Lung (tissue), 12 donors: ENCODE data around the gene TCF25. TPM values are rescaled to one million over a fixed set of nuclear protein-coding genes. Genes with fewer than 3 reads are reported as not detected.

Experiments used
- ATAC-seq: fragments of 200-7000 bp; cut with Tn5 transposase; one replicate; pipeline ENCODE4 v1.9.1; 2020; ENCODE audit warnings: moderate number of reproducible peaks; ENCODE audit not compliant: insufficient read depth, low FRiP score
- DNase-seq, 3 donors: peaks; one replicate each; pipeline ENCODE4 v3.0.0-alpha.2; 2013 to 2017
- H3K27ac ChIP-seq, 2 donors: one replicate each; pipeline ENCODE4 v1.5.1; 2013; ENCODE audit warnings: mild to moderate bottlenecking in 2 of 2, moderate library complexity in 2 of 2, control low read depth in 1 of 2, inconsistent platforms in 1 of 2, low read depth in 1 of 2, low read length in 1 of 2
- H3K27me3 ChIP-seq, 3 donors: one replicate each; pipeline ENCODE4 v1.5.1; 2013; ENCODE audit warnings: low read length in 2 of 3; ENCODE audit not compliant: control insufficient read depth in 3 of 3, insufficient read depth in 3 of 3
- H3K36me3 ChIP-seq, 4 donors: one replicate each; pipeline ENCODE4 v1.5.1; 2013; ENCODE audit warnings: low read length in 4 of 4, mild to moderate bottlenecking in 1 of 4, moderate library complexity in 1 of 4; ENCODE audit not compliant: control insufficient read depth in 4 of 4, insufficient read depth in 4 of 4
- H3K4me1 ChIP-seq, 5 donors: one replicate each; pipeline ENCODE4 v1.5.1; 2013; ENCODE audit warnings: low read length in 5 of 5, mild to moderate bottlenecking in 2 of 5, moderate library complexity in 1 of 5; ENCODE audit not compliant: control insufficient read depth in 5 of 5, insufficient read depth in 5 of 5
- H3K4me3 ChIP-seq: one replicate; pipeline ENCODE4 v1.5.1; 2013; ENCODE audit warnings: mild to moderate bottlenecking, control low read depth, moderate library complexity
- H3K9ac ChIP-seq, 2 donors: one replicate each; pipeline ENCODE4 v1.5.1; 2013; ENCODE audit warnings: low read length in 2 of 2, control low read depth in 1 of 2; ENCODE audit not compliant: insufficient read depth in 1 of 2
- H3K9me3 ChIP-seq, 4 donors: one replicate each; pipeline ENCODE4 v1.5.1; 2013; ENCODE audit warnings: low read length in 3 of 4, mild to moderate bottlenecking in 1 of 4, moderate library complexity in 1 of 4; ENCODE audit not compliant: control insufficient read depth in 4 of 4, insufficient read depth in 3 of 4
- WGBS, 2 donors: extraction: QIAGEN DNeasy Blood & Tissue Kit; methylation state at CpG; one replicate each; pipeline ENCODE4 v1.1.7; 2013; 5-methylcytosine and 5-hydroxymethylcytosine counted together
- polyA plus RNA-seq, 2 donors: library from polyadenylated mRNA; stranded (reverse); fragments of 200-250 nt; gene quantifications; one replicate each; pipeline ENCODE4 v1.2.1, GENCODE V29; 2013
- total RNA-seq, 2 donors: library from RNA; depleted of rRNA in 1 of 2; stranded (reverse); fragments of >200 nt in 1 of 2; gene quantifications; one replicate each; pipeline ENCODE4 v1.2.1, GENCODE V29; 2014 to 2021
- TF ChIP-seq, protein P1 (sequence below): IDR thresholded peaks from 2 replicates; pipeline ENCODE4 v1.5.1; 2012; ENCODE audit warnings: mild to moderate bottlenecking; ENCODE audit errors: control extremely low read depth, extremely low read depth
- donor health status: control.
- donor health status: control.
- donor health status: Bipolar disorder and iron deficiency.
- donor health status: healthy.
- donor health status: DM: yes; HTN: yes; CAD: no.

TCF25 gene
- total and polyA plus RNA-seq, 4 donors, result 106 to 212 (median 129) TPM

DNA sequence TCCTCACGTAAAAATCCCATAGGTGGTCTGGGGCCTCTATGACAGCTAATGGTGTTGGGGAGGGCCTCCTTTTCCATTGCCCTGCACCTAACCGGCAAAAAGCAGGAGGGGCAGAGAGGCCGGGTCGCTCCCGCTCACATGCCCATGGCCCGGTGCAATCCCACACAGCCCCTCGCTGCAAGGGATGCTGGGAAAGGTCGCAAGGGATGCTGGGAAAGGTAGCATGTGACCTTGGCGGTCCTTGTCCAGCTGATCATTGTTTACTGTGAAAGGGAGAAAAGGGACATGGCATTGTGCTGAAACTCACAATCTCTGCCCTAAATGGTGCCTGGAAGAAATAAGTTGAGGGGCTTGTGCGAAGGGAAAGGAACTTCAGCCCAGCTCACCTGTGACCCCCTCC lies 85.2 kb downstream of the TCF25 start:
- Histone ChIP-seq H3K4me1 (no peaks in the 10 kb centered on the region), H3K4me3 (no peak overlapping the region), H3K9ac (no peak overlapping the region), H3K27me3 (no peaks in the 10 kb centered on the region), H3K9me3 (no peaks in the 10 kb centered on the region), H3K36me3 (peaks cover 0 to 56% (median 11%) of the 10 kb centered on the region in 4 donors), H3K27ac (no peak overlapping the region)
- TF ChIP-seq, protein P1, sequence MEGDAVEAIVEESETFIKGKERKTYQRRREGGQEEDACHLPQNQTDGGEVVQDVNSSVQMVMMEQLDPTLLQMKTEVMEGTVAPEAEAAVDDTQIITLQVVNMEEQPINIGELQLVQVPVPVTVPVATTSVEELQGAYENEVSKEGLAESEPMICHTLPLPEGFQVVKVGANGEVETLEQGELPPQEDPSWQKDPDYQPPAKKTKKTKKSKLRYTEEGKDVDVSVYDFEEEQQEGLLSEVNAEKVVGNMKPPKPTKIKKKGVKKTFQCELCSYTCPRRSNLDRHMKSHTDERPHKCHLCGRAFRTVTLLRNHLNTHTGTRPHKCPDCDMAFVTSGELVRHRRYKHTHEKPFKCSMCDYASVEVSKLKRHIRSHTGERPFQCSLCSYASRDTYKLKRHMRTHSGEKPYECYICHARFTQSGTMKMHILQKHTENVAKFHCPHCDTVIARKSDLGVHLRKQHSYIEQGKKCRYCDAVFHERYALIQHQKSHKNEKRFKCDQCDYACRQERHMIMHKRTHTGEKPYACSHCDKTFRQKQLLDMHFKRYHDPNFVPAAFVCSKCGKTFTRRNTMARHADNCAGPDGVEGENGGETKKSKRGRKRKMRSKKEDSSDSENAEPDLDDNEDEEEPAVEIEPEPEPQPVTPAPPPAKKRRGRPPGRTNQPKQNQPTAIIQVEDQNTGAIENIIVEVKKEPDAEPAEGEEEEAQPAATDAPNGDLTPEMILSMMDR, result no peak
- ATAC-seq (no peak), DNase-seq (no peak)
- WGBS, 2 donors, result 96 to 98% methylated on average over 10 of the region's 10 CpGs

DNA sequence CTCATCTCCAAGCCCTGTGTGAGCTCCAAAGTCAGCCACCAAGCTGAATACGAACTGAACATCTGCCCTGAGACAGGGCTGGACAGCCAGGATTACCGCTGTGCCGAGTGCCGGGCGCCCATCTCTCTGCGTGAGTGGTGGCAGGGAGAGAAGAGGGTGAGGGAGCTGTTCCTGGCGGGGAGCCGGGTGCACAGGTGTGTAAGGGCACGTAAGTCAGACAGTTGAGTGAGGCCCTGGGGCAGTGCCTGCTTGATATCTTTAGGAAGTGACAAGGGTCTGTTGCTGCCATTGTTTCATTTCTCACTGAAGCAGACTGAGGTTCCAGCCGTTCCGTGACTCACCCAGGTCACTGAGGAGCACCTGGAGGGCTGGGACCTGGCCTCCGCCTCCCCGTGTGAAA lies 87.6 kb downstream of the TCF25 start:
- peaks cover 0 to 70% (median 10%) of the 10 kb centered on the region in 4 donors for H3K36me3 ChIP-seq
- DNase-seq (no peak), ATAC-seq (no peak)
- no peak overlapping the region for H3K27ac ChIP-seq
- no peaks in the 10 kb centered on the region for H3K27me3 ChIP-seq
- WGBS, 2 donors, result 96 to 97% methylated on average over 13 of the region's 13 CpGs
- H3K4me1 ChIP-seq, result no peaks in the 10 kb centered on the region
- TF ChIP-seq, protein P1, result no peak
- no peaks in the 10 kb centered on the region for H3K9me3 ChIP-seq
- H3K9ac ChIP-seq, result no peak overlapping the region
- H3K4me3 ChIP-seq, result no peak overlapping the region

Other genes with a start within 250 kb of the TCF25 start
- 10 to 100 TPM; 77.0 to 98.4 TPM for gene CHMP1A, start 215.9 kb upstream of the TCF25 start, total RNA-seq
- 10 to 100 TPM; 61.3 to 93.9 TPM for gene CHMP1A, start 215.9 kb upstream of the TCF25 start, polyA plus RNA-seq
- gene SPATA33, start 215.8 kb upstream of the TCF25 start, total RNA-seq, result 10 to 100 TPM; 10.8 to 19.1 TPM
- 1 to 10 TPM; 5.4 to 6.9 TPM for gene SPATA33, start 215.8 kb upstream of the TCF25 start, polyA plus RNA-seq
- 10 to 100 TPM; 54.0 to 86.1 TPM for gene CDK10, start 186.9 kb upstream of the TCF25 start, total RNA-seq
- gene CDK10, start 186.9 kb upstream of the TCF25 start, polyA plus RNA-seq, result 10 to 100 TPM; 52.0 to 92.7 TPM
- gene SPATA2L, start 171.9 kb upstream of the TCF25 start, total RNA-seq, result 10 to 100 TPM in 1 of 2 donors, 1 to 10 TPM in 1; 6.9 to 17.3 TPM
- 10 to 100 TPM; 12.1 to 15.1 TPM for gene SPATA2L, start 171.9 kb upstream of the TCF25 start, polyA plus RNA-seq
- 10 to 100 TPM in 1 of 2 donors, 1 to 10 TPM in 1; 6.1 to 26.1 TPM for gene VPS9D1, start 152.7 kb upstream of the TCF25 start, total RNA-seq
- 10 to 100 TPM; 16.1 to 20.2 TPM for gene VPS9D1, start 152.7 kb upstream of the TCF25 start, polyA plus RNA-seq
- gene ZNF276, start 152.1 kb upstream of the TCF25 start, total RNA-seq, result 10 to 100 TPM; 26.5 to 34.9 TPM
- gene ZNF276, start 152.1 kb upstream of the TCF25 start, polyA plus RNA-seq, result 10 to 100 TPM; 21.8 to 23.6 TPM
- 10 to 100 TPM; 14.3 to 18.2 TPM for gene FANCA, start 56.9 kb upstream of the TCF25 start, total RNA-seq
- 1 to 10 TPM; 8.7 to 9.2 TPM for gene FANCA, start 56.9 kb upstream of the TCF25 start, polyA plus RNA-seq
- 10 to 100 TPM in 1 of 2 donors, 1 to 10 TPM in 1; 9.5 to 12.0 TPM for gene SPIRE2, start 45.1 kb upstream of the TCF25 start, total RNA-seq
- gene SPIRE2, start 45.1 kb upstream of the TCF25 start, polyA plus RNA-seq, result 1 to 10 TPM; 3.3 to 6.5 TPM
- 1 to 10 TPM; 3.8 to 7.1 TPM for gene MC1R, start 45.3 kb downstream of the TCF25 start, total RNA-seq
- 1 to 10 TPM; 2.9 to 3.2 TPM for gene MC1R, start 45.3 kb downstream of the TCF25 start, polyA plus RNA-seq
- gene TUBB3, start 49.8 kb downstream of the TCF25 start, total RNA-seq, result 10 to 100 TPM in 1 of 2 donors, 1 to 10 TPM in 1; 6.3 to 15.6 TPM
- gene TUBB3, start 49.8 kb downstream of the TCF25 start, polyA plus RNA-seq, result 10 to 100 TPM in 1 of 2 donors, 1 to 10 TPM in 1; 1.3 to 11.5 TPM
- 10 to 100 TPM; 43.0 to 80.9 TPM for gene DEF8, start 75.2 kb downstream of the TCF25 start, total RNA-seq
- gene DEF8, start 75.2 kb downstream of the TCF25 start, polyA plus RNA-seq, result 10 to 100 TPM; 50.3 to 67.1 TPM
- 1 to 10 TPM; 2.5 to 5.5 TPM for gene DBNDD1, start 145.9 kb downstream of the TCF25 start, total RNA-seq
- 1 to 10 TPM; 3.6 to 5.8 TPM for gene DBNDD1, start 145.9 kb downstream of the TCF25 start, polyA plus RNA-seq
- not detected for gene PRDM7, start 203.7 kb downstream of the TCF25 start, total RNA-seq
- gene PRDM7, start 203.7 kb downstream of the TCF25 start, polyA plus RNA-seq, result not detected